ENCODE results near the gene SDK2.

DNA sequence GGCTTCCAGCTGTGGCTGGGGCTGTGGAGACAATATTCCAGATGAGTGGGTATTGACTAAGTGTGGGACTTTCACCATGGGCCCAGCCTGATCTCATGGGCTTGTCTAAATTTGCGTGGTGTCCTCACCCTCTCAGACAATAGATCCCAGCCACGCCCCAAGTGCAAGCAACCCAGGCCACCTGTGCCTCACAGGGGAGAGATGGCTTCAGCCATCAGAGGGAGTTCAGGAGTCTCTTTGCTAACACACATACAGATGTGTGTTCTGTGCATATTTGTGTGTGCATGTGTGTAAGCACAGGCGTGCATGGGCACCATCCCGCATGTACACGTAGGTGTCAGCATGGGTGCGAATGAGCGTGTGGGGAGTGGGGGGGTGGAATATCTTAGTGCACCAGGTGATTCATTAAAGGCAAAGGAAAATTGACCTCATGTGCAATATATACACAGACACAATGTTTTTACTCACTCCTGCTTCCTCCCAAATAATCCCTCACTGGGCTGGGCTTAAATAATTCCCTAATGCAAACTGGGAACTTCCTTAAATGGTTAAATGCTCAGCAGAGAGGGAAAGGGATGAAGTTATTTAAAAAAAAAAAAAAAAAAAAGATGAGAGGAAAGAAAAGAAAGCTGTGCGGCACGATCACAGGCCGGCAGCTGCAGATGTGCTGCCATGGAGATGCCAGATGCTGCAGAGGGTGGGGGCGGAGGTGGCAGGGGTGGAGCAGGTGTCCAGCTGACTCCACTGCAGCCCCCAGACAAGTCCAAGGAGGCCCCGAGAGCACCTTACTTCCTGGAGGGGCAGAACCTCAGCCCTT, 308.4 kb downstream of the SDK2 start:
- TF ChIP-seq BMI1 (IDR thresholded peaks at IDR 0.05; ENCODE audit: low read length) (no peak), YY1 (IDR thresholded peaks at IDR 0.05; ENCODE audit: borderline replicate concordance in 1 of 3, control insufficient read depth in 1 of 3, extremely low read depth in 1 of 3, insufficient read depth in 3 of 3, insufficient read length in 1 of 3, insufficient replicate concordance in 2 of 3, low read depth in 1 of 3, low read length in 2 of 3) (no peak), ZNF224 (CRISPR knock-in tag; IDR thresholded peaks at IDR 0.05) (no peak), ZNF644 (tag; IDR thresholded peaks at IDR 0.05; ENCODE audit: low read depth) (no peak), MIER1 (IDR thresholded peaks at IDR 0.05; ENCODE audit: low read depth) (no peak), PRPF4 (IDR thresholded peaks at IDR 0.05; ENCODE audit: insufficient read depth, low read depth, low read length, poor library complexity, severe bottlenecking) (no peak), NR2C2 (CRISPR knock-in tag; IDR thresholded peaks at IDR 0.05) (no peak), NR2C2 (tag; IDR thresholded peaks at IDR 0.05) (no peak), ILF3 (IDR thresholded peaks at IDR 0.05; ENCODE audit: borderline replicate concordance) (no peak), GABPA (tag; conservative IDR thresholded peaks at IDR 0.05; ENCODE audit: low read depth) (no peak)
- TF ChIP-seq, protein P1, sequence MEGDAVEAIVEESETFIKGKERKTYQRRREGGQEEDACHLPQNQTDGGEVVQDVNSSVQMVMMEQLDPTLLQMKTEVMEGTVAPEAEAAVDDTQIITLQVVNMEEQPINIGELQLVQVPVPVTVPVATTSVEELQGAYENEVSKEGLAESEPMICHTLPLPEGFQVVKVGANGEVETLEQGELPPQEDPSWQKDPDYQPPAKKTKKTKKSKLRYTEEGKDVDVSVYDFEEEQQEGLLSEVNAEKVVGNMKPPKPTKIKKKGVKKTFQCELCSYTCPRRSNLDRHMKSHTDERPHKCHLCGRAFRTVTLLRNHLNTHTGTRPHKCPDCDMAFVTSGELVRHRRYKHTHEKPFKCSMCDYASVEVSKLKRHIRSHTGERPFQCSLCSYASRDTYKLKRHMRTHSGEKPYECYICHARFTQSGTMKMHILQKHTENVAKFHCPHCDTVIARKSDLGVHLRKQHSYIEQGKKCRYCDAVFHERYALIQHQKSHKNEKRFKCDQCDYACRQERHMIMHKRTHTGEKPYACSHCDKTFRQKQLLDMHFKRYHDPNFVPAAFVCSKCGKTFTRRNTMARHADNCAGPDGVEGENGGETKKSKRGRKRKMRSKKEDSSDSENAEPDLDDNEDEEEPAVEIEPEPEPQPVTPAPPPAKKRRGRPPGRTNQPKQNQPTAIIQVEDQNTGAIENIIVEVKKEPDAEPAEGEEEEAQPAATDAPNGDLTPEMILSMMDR (IDR thresholded peaks at IDR 0.05 in 2 of 3, conservative IDR thresholded peaks at IDR 0.05 in 1 of 3; ENCODE audit: insufficient read depth in 2 of 3, low read depth in 1 of 3, low read length in 3 of 3), result no peak
- TF ChIP-seq, protein P2, sequence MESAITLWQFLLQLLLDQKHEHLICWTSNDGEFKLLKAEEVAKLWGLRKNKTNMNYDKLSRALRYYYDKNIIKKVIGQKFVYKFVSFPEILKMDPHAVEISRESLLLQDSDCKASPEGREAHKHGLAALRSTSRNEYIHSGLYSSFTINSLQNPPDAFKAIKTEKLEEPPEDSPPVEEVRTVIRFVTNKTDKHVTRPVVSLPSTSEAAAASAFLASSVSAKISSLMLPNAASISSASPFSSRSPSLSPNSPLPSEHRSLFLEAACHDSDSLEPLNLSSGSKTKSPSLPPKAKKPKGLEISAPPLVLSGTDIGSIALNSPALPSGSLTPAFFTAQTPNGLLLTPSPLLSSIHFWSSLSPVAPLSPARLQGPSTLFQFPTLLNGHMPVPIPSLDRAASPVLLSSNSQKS (CRISPR knock-in tag; IDR thresholded peaks at IDR 0.05), result no peak
- TF ChIP-seq, protein P3, sequence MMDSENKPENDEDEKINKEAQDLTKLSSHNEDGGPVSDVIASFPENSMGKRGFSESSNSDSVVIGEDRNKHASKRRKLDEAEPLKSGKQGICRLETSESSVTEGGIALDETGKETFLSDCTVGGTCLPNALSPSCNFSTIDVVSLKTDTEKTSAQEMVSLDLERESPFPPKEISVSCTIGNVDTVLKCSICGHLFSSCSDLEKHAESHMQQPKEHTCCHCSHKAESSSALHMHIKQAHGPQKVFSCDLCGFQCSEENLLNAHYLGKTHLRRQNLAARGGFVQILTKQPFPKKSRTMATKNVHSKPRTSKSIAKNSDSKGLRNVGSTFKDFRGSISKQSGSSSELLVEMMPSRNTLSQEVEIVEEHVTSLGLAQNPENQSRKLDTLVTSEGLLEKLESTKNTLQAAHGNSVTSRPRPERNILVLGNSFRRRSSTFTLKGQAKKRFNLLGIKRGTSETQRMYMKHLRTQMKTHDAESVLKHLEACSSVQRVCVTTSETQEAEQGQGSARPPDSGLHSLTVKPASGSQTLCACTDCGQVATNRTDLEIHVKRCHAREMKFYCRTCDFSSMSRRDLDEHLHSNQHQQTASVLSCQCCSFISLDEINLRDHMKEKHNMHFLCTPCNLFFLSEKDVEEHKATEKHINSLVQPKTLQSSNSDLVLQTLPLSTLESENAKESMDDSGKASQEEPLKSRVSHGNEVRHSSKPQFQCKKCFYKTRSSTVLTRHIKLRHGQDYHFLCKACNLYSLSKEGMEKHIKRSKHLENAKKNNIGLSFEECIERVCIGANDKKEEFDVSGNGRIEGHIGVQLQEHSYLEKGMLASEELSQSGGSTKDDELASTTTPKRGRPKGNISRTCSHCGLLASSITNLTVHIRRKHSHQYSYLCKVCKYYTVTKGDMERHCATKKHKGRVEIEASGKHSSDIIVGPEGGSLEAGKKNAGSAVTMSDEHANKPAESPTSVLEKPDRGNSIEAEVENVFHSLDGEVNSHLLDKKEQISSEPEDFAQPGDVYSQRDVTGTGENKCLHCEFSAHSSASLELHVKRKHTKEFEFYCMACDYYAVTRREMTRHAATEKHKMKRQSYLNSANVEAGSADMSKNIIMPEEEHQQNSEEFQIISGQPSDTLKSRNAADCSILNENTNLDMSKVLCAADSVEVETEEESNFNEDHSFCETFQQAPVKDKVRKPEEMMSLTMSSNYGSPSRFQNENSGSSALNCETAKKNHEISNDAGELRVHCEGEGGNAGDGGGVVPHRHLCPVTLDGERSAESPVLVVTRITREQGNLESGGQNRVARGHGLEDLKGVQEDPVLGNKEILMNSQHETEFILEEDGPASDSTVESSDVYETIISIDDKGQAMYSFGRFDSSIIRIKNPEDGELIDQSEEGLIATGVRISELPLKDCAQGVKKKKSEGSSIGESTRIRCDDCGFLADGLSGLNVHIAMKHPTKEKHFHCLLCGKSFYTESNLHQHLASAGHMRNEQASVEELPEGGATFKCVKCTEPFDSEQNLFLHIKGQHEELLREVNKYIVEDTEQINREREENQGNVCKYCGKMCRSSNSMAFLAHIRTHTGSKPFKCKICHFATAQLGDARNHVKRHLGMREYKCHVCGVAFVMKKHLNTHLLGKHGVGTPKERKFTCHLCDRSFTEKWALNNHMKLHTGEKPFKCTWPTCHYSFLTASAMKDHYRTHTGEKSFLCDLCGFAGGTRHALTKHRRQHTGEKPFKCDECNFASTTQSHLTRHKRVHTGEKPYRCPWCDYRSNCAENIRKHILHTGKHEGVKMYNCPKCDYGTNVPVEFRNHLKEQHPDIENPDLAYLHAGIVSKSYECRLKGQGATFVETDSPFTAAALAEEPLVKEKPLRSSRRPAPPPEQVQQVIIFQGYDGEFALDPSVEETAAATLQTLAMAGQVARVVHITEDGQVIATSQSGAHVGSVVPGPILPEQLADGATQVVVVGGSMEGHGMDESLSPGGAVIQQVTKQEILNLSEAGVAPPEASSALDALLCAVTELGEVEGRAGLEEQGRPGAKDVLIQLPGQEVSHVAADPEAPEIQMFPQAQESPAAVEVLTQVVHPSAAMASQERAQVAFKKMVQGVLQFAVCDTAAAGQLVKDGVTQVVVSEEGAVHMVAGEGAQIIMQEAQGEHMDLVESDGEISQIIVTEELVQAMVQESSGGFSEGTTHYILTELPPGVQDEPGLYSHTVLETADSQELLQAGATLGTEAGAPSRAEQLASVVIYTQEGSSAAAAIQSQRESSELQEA (IDR thresholded peaks at IDR 0.05; ENCODE audit: low read depth), result no peak

All from K562 (cell line).